Lower leg skin (tissue), 4 donors: ENCODE data around the gene STARD9. TPM values are rescaled to one million over a fixed set of nuclear protein-coding genes. Genes with fewer than 3 reads are reported as not detected.
"Not testable (repeated sequence)": the region's sequence is repeated elsewhere in the genome, so short reads cannot be mapped to it uniquely, and the experiment has no call there.

ENCODE experiments used
- DNase-seq, 2 donors: peaks; one replicate each; pipeline ENCODE4 v3.0.0-alpha.2; 2019; ENCODE audit warnings: low spot score in 2 of 2
- H3K4me3 ChIP-seq: fragments of 200-600 bp; sonication (generic); 2 replicates; pipeline ENCODE4 v1.5.1; 2017; ENCODE audit warnings: mild to moderate bottlenecking, low read depth; ENCODE audit not compliant: poor library complexity, severe bottlenecking
- POLR2A ChIP-seq, 2 donors: fragments of 450-650 bp; IDR thresholded peaks; one replicate each; pipeline ENCODE4 v1.6.1; 2016 to 2017; ENCODE audit warnings: antibody characterized with exemption in 2 of 2, mild to moderate bottlenecking in 1 of 2, moderate library complexity in 1 of 2
- WGBS, 2 donors: methylation state at CpG; one replicate each; pipeline ENCODE4 v1.1.5; 2018; 5-methylcytosine and 5-hydroxymethylcytosine counted together
- intact Hi-C: fragments of 100-400 bp; cut with DNase I; formaldehyde crosslinking; loops from one replicate; pipeline ENCODE4 v1.15.0; 2023; ENCODE audit warnings: low total_unique reads
- total RNA-seq, 4 donors: library from RNA; depleted of rRNA; stranded (reverse); fragments of >200 nt; gene quantifications; one replicate each; pipeline ENCODE4 v1.1.0, GENCODE V29; 2016
- TF ChIP-seq, protein P1 (sequence below), 3 donors: fragments of 450-650 bp; IDR thresholded peaks; one replicate each; pipeline ENCODE4 v1.5.1; 2016; ENCODE audit warnings: antibody characterized with exemption in 3 of 3, mild to moderate bottlenecking in 3 of 3, moderate library complexity in 2 of 3

STARD9 gene
- total RNA-seq, 4 donors from 2014 or later: 3.0 to 7.6 (median 6.7) TPM

DNA sequence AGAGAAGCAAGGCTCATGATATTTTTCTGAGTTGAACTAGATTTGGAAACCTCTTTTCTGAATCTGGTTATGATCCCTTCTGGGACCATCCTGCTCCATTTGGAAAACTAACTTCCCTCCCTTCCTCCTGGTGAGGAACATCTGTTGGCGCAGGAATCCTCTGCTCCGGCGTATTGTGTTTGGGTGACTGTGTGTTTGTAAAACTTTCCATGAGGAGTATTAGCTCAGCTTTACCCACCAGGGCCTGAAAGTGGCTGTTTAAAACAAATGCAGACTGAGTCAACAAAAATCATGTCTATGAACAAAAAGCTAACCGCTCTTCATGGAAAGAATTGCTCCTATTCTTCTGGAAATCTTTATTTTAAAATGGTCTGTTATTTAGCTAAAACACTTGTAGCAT, 17.7 kb downstream of the STARD9 start:
- intact Hi-C loops: no loop called here
- no peak overlapping the region for H3K4me3 ChIP-seq
- WGBS, 2 donors: 63 to 82% methylated on average over 4 of the region's 4 CpGs
- DNase-seq: peak in 1 of 2 donors; percentile 61
- TF ChIP-seq POLR2A (IDR thresholded peaks at IDR 0.05): no peak
- TF ChIP-seq, protein P1, sequence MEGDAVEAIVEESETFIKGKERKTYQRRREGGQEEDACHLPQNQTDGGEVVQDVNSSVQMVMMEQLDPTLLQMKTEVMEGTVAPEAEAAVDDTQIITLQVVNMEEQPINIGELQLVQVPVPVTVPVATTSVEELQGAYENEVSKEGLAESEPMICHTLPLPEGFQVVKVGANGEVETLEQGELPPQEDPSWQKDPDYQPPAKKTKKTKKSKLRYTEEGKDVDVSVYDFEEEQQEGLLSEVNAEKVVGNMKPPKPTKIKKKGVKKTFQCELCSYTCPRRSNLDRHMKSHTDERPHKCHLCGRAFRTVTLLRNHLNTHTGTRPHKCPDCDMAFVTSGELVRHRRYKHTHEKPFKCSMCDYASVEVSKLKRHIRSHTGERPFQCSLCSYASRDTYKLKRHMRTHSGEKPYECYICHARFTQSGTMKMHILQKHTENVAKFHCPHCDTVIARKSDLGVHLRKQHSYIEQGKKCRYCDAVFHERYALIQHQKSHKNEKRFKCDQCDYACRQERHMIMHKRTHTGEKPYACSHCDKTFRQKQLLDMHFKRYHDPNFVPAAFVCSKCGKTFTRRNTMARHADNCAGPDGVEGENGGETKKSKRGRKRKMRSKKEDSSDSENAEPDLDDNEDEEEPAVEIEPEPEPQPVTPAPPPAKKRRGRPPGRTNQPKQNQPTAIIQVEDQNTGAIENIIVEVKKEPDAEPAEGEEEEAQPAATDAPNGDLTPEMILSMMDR (IDR thresholded peaks at IDR 0.05): no peak

DNA sequence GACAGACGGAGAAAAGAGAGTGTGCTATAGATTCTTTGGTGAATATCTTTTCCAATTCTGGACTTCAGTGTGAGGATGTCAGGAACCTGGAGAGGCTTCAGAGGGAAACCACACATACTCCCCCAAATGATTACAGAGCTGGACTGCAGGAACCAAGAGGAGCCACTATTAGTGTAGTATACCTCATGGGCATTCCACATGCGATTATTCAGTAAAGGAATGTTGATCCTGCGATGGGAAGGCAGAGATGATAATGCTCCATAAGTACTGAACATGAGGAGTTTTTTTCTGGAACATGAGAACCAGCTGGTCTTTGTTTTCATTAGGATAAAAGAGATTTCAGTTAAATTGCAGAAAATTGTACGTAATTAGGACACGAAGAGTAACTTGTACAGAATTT, 18.7 kb downstream of the STARD9 start:
- WGBS, 2 donors: 61 to 72% methylated on average over 5 of the region's 5 CpGs

DNA sequence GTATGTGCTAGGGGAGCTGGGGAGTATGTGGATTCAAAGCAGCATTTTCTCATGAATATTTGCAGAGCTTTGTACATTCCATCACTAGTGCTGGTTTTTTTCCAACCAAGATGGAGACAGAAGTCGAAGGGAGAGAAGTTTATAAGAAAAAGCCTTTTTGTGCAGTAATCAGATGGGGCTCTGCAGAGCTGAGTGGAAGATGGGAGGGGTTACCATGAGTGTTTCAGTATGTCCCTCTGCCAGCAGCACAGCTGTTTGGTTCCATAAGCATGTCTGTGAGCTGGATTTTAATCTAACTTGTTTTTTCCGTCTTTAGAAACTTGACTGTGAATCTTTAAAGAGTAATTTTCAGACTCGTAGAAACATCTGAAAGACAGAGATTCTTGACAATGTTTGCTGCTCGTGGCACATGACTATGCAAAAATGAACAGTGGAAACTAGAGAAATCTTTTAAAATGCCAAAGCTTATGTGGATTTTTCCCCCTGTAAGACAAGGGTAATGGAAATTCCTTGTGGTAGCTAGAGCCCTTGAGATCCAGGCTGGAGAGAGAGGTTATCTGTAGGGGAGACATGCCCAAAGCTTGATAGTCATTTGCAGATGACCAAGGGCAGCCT, 20.3 kb downstream of the STARD9 start:
- 48 to 50% methylated on average over 4 of the region's 4 CpGs for WGBS, 2 donors
- no peak for TF ChIP-seq POLR2A (IDR thresholded peaks at IDR 0.05)
- TF ChIP-seq, protein P1 (IDR thresholded peaks at IDR 0.05): no peak
- DNase-seq: no peak
- intact Hi-C loops: no loop called here
- H3K4me3 ChIP-seq: no peak overlapping the region

More for the DNA sequence above, 18.7 kb downstream of the STARD9 start:
- no peak for DNase-seq
- H3K4me3 ChIP-seq: no peak overlapping the region
- intact Hi-C loops: no loop called here
- TF ChIP-seq POLR2A (IDR thresholded peaks at IDR 0.05): no peak
- TF ChIP-seq, protein P1 (IDR thresholded peaks at IDR 0.05): no peak

DNA sequence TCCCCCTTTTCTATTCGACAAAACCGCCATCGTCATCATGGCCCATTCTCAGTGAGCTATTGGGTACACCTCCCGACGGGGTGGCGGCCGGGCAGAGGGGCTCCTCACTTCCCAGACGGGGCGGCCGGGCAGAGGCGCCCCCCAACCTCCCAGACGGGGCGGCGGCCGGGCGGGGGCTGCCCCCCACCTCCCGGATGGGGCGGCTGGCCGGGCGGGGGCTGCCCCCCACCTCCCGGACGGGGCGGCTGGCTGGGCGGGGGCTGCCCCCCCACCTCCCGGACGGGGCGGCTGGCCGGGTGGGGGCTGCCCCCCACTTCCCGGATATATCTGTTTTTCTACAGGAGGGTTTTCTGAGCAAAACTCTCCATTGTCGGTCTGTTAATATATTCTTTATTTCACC, 25.9 kb downstream of the STARD9 start:
- 95 to 96% methylated on average over 19 to 22 of the region's 30 CpGs for WGBS, 2 donors
- intact Hi-C loops, H3K4me3 ChIP-seq, DNase-seq: not testable (repeated sequence)

DNA sequence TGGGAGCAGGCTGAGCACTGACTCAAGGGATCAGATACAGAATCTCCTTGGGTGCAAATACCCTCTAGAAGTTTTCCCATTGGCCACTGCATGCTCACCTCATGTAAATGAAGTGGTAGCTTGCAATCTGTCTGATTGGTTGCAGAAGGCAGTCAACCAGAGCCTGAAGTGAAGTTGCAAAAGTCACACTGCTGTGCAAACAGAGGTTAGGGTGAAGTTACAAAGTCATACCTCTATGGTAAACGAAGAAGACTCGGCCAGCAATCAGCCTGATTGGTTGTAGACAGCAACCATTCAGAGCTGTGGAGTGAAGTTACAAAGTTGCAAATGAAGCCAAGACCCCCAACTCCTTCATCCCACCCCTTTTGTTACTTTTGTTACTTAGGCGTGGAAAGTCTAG, 27.1 kb downstream of the STARD9 start:
- intact Hi-C loops: no loop called here
- no peak for TF ChIP-seq POLR2A (IDR thresholded peaks at IDR 0.05)
- TF ChIP-seq, protein P1 (IDR thresholded peaks at IDR 0.05): no peak
- DNase-seq: no peak
- 89% methylated on average over 3 of the region's 3 CpGs for WGBS, 2 donors
- H3K4me3 ChIP-seq: no peak overlapping the region

DNA sequence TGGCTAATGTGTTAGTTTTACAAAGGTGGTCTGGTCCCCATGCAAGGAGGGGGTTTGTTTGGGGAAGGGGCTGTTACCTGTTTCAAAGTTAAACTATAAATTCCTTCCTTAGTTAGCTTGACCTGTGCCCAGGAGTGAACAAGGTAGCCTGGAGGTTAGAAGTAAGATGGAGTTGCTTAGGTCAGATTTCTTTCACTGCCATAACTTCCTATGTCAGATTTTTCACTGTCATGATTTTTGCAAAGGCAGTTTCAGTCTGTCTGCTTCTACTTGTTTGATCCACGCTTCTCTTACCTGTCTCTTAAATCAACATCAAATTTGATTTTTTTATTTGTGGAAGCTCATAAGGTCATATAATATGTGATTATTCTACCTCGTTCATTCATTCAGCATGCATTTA, 28.6 kb downstream of the STARD9 start:
- WGBS, 2 donors: 89% methylated on average over 2 of the region's 2 CpGs
- intact Hi-C loops: no loop called here
- no peak for TF ChIP-seq POLR2A (IDR thresholded peaks at IDR 0.05)
- TF ChIP-seq, protein P1 (IDR thresholded peaks at IDR 0.05): no peak
- no peak overlapping the region for H3K4me3 ChIP-seq
- DNase-seq: no peak
